VCaP (cell line): ENCODE results near the gene MRPS24.
"Not testable (repeated sequence)": the region's sequence is repeated elsewhere in the genome, so short reads cannot be mapped to it uniquely, and the experiment has no call there.

Experiments
- H3K27ac ChIP-seq: fragments of 450-650 bp; 2 replicates; pipeline ENCODE4 v1.5.1; 2017
- CTCF ChIP-seq: fragments of 450-650 bp; conservative IDR thresholded peaks from 2 replicates; pipeline ENCODE4 v1.5.1; 2017; ENCODE audit warnings: mild to moderate bottlenecking, moderate library complexity

Gene MRPS24

DNA sequence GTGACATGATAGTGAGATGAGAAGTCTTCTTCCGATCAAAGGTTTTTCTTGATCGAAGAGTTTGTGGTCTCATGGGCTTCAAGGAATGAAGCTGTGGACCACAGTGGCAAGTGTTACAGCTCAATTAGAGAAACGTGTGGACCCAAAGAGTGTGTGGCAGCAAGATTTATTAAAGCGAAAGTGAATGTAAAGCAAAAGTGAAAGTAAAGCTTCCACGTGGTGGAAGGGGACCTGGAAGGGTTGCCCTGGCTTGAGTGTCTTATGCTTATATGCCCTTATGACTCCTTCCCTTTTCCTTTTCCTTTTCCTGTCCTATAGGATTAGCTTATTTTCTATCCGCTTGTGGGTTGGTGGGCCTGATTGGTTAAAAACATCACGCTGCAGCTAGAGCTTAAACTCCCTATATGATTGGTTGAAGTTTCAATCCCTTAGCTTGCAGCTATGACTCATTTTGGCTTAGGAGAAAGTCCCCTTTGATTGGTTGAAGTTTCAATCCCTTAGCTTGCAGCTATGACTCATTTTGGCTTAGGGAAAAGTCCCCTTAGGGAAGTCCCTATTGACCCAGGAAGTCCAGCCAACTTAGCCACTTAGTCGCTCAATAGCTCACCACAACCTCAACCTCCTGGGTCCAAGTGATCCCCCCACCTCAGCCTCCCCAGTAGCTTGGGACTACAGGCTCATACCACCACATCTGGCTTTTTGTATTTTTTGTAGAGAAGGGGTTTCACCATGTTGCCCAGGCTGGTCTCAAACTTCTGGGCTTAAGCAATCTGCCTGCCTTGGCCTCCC is 34.7 kb downstream of the MRPS24 start:
- TF ChIP-seq CTCF = no peak
- no peak overlapping the region for H3K27ac ChIP-seq

DNA sequence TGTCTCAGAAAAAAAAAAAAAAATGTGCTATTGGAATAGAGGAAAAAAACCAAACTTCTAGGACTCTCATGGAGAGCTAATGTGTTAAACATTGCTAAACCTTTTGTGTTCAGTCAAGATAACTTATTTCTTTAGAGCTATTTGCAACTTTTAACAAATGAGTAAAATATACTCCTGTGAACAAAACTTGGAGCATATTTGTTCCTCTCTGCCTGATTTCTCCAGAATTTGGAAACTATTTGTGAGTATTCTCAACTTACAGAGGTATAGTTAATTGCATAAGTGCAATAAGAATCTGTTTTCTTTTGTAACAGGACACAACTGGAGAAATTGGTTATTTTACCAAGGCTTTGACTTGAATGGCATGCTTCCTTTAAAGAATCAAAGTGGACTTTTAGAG is 38.4 kb downstream of the MRPS24 start:
- H3K27ac ChIP-seq = not testable (repeated sequence)

GRCh38 chr7:43825391-43825808 is 43.9 kb downstream of the MRPS24 start:
- no peak overlapping the region for H3K27ac ChIP-seq
- no peak for TF ChIP-seq CTCF

- no peak for TF ChIP-seq CTCF
- H3K27ac ChIP-seq = no peak overlapping the region
These were observed 44.4 kb downstream of the MRPS24 start for GRCh38 chr7:43824963-43825362.

- H3K27ac ChIP-seq = not testable (repeated sequence)
These were observed 44.8 kb downstream of the MRPS24 start for GRCh38 chr7:43824513-43824912.

DNA sequence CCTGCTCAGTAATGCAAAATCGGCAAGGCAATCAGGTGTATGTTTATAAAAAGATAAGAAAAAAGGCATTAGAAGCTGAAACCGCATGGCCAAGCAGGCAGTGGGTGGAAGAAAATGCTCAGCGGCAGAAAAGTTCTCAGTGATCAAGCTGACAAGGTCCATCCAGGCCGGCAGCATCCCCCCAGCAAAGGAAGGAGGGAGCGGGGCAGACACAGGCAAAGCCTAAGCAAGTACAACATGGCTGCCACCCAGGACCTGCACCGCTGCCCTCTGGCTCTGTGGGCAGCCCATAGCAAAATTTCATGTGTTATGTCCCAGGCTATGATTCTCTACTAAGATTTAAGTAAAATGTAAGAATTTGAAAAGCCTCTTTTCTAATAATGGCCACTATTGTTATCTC is 45.4 kb downstream of the MRPS24 start:
- H3K27ac ChIP-seq = no peak overlapping the region
- TF ChIP-seq CTCF = no peak

DNA sequence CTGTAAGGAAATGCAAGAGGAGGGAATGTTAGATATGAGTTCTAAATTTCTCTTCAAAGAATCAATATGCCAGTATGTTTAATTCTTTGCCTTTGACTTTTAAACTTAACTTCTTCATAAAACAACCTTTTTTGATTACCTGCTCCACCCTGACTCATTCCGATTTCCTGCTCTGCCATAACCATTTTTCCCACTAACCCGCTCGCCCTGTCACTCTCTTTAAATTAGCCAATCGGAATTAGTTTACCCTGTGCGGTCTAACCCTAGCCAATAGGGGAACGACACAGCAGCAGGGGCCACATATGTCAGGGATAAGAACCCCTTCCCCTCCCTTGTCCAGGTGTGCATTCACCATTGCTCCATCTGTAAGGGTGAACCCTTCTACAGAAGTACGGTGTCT is 45.9 kb downstream of the MRPS24 start:
- not testable (repeated sequence) for H3K27ac ChIP-seq
